Motor neuron (in vitro differentiated cells): Measurements from ENCODE around the gene ARMH4. TPM values are rescaled to one million over a fixed set of nuclear protein-coding genes. Genes with fewer than 3 reads are reported as not detected.

Source experiments
- ATAC-seq, 8 experiments: fragments of 200-7000 bp; cut with Tn5 transposase; replicated peaks in 6 of 8; 2 replicates each; pipeline ENCODE4 v1.8.0; 2021; ENCODE audit warnings: mild to moderate bottlenecking in 8 of 8, moderate library complexity in 8 of 8
- H3K27ac ChIP-seq, 2 donors: fragments of 250-450 bp; sonication (Bioruptor Pico); 2 replicates each; pipeline ENCODE4 v1.9.0; 2021; ENCODE audit warnings: antibody characterized with exemption in 2 of 2, mild to moderate bottlenecking in 2 of 2, moderate library complexity in 1 of 2
- H3K4me1 ChIP-seq, 2 donors: fragments of 250-450 bp; sonication (Bioruptor Pico); replicated peaks in 1 of 2; 2 replicates each; pipeline ENCODE4 v1.6.1; 2021; ENCODE audit warnings: antibody characterized with exemption in 2 of 2, mild to moderate bottlenecking in 2 of 2, moderate library complexity in 1 of 2
- H3K4me3 ChIP-seq, 5 donors: fragments of 250-450 bp; sonication (Bioruptor Pico); 2 replicates each; pipeline ENCODE4 v1.9.0; 2021; ENCODE audit warnings: antibody characterized with exemption in 5 of 5, mild to moderate bottlenecking in 5 of 5, moderate library complexity in 4 of 5
- WGBS, 10 experiments: fragments of 450-650 bp; shearing (Covaris generic); methylation state at CpG; one replicate each; pipeline ENCODE4 v1.0.0; 2022; 5-methylcytosine and 5-hydroxymethylcytosine counted together
- in situ Hi-C, 9 experiments: fragments of 400-800 bp; cut with MboI; loops; one replicate each; pipeline ENCODE4 v1.15.0; 2021; ENCODE audit warnings: low sequenced_read_pairs in 9 of 9, low pct_unique_long_range_greater_than_20kb in 2 of 9; ENCODE audit not compliant: unreplicated experiment in 9 of 9
- total RNA-seq, 8 experiments: library from RNA; unstranded; fragments of 300-600 nt; gene quantifications; 2 replicates each; pipeline versions ENCODE4 v1.2.3 to v1.2.4, GENCODE V29; 2022

ARMH4 gene
- total RNA-seq, 8 experiments from 2014 or later = 0.45 to 24.0 (median 15.3) TPM

DNA sequence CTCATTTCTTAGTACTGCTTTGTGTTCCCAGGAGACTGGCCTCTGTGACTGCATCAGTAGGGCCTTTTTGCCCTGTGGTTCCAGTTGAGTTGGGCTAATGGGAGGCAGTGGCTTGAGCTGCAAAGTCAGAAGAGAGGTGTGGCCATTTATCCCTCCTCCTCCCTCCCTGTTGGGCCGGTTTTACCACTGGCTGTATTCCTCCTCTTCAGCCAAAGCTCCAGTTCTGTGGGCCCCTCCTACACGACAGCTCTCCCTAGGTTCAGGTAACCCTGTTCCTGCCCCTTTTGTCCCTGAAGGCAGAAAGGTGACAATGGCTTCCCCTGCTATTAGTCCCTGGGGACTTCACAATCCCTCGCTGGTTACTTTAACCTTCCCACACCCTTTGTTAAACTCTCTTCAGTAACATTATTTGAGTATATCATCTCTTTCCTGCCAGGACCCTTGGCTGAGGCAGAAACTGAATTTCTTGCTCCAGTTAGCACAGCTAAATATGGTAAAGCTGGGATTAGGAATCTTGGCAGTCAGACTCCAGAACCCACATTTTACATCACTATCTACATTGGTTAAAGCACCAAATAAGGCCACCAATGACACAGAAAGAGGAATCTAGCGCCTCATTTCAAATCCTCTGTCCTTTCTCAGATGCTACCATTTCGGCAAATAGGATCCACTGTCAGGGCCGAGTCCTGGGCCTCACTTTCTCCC is 164.3 kb downstream of the ARMH4 start:
- peak in 1 of 8 experiments; percentile 36 for ATAC-seq
- no peak overlapping the region for H3K27ac ChIP-seq
- in situ Hi-C loops = no loop called here

DNA sequence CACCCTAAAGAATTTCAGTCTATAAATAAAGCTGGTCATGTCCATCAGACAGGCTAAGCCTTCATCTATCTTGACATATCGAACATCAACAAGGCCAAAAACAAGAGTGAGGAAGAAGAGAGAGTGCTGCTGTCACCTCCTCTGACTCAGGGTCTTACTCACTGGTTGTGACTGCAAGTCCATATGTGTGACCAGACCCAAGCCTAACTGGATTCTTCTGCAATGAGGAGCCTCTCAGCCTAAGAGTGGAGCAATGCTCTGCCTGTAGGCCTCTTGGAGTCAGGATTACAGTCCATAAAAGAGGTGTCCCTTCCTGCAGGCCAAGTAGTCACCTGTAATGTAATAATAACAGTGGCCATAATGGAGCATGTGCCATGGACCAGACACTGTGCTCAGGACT is 165.0 kb downstream of the ARMH4 start:
- in situ Hi-C loops = no loop called here
- WGBS, 10 experiments = 40 to 88% (median 83%) methylated on average over 1 of the region's 1 CpG; no CpG with 5 or more reads in 7 of the 10 experiments
- Histone ChIP-seq H3K27ac (no peak overlapping the region), H3K4me1 (no peaks in the 10 kb centered on the region), H3K4me3 (no peak overlapping the region)
- no peak for ATAC-seq

More for the DNA sequence above, 164.3 kb downstream of the ARMH4 start:
- H3K4me1 ChIP-seq = no peaks in the 10 kb centered on the region
- WGBS, 10 experiments = 17 to 93% (median 78%) methylated on average over 1 to 5 of the region's 6 CpGs; no CpG with 5 or more reads in 3 of the 10 experiments
- H3K4me3 ChIP-seq = no peak overlapping the region

DNA sequence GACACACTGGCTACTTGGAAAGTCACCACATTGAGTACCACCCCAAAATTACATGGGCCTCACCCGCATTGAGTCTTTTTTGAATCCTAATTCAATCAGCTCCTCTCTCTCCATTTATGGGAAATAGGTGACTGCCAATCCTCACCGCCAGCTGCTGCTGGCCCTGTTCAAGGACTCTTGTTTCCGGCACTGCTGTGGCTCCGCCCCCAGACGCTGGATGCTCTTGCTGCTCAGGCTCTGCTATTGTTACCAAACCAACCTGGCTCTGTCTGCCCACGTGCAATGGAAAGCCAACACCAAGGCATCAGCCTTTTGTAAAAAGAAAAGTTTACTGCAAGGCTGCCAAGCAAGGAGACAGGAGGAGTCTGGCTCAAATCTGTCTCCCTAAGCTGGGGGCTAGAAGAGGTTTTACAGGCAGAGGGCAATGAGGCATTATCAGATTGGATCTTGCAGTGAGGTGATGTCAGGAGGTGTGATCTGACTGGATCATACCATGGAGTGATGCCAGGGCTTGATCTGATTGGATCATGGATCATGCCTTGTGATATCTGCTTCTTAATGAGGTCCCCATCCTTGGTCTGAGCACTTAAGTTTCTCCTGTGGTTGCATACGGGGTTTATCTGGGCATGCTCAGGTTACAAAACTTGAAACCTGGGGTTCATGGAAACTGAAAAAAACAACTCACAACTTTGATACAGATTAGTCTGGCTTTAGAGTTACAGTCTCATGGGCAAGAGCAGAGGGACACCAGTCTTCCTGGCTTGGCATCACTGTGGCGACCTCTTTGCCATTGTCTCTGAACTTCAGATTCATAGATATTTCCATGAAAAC is 169.0 kb downstream of the ARMH4 start:
- no peaks in the 10 kb centered on the region for H3K4me1 ChIP-seq
- 0 to 93% (median 64%) methylated on average over 1 to 7 of the region's 8 CpGs for WGBS, 10 experiments
- ATAC-seq = peak in 4 of 8 experiments; percentile 67 to 84 (median 70)
- no peak overlapping the region for H3K4me3 ChIP-seq
- H3K27ac ChIP-seq = no peak overlapping the region
- in situ Hi-C loops = no loop called here

DNA sequence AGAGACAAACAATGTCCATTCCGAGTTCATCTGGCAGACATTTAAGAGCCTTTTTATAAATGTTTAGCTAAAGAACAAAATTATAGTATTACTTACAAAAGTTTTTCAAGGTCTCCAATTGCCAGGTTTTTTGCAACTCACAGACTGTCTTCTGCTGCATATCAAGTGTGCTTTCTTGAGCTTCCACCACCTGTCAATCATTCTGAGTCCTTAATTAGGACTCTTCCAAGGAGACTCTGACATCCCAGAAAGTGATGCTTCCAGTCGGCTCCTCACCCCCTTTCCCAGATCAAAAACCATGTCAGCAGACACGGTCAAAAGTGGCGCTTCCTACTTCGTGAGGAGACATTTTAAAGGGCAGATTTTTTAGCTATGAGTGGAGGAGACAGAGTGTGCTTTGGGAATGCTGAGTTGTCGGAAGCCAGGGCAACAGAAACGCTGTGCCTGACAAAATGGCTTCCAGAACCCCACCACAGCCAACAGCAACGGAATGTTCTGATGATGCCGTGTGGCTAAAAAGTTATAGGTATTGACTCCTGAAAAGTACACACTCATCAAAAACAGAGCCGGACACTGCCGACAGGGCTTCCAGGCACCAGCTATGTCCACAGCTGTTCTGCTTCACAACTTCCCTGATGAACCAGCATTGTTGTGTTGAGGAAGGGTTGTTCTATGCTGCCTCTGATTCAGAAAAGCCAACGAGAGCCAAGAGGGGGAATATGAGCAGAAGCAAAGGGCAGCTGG is 170.0 kb downstream of the ARMH4 start:
- in situ Hi-C loops = no loop called here
- Histone ChIP-seq H3K4me1 (no peaks in the 10 kb centered on the region), H3K27ac (no peak overlapping the region), H3K4me3 (no peak overlapping the region)
- ATAC-seq = no peak
- WGBS, 10 experiments = 29 to 100% (median 88%) methylated on average over 1 to 11 of the region's 12 CpGs

DNA sequence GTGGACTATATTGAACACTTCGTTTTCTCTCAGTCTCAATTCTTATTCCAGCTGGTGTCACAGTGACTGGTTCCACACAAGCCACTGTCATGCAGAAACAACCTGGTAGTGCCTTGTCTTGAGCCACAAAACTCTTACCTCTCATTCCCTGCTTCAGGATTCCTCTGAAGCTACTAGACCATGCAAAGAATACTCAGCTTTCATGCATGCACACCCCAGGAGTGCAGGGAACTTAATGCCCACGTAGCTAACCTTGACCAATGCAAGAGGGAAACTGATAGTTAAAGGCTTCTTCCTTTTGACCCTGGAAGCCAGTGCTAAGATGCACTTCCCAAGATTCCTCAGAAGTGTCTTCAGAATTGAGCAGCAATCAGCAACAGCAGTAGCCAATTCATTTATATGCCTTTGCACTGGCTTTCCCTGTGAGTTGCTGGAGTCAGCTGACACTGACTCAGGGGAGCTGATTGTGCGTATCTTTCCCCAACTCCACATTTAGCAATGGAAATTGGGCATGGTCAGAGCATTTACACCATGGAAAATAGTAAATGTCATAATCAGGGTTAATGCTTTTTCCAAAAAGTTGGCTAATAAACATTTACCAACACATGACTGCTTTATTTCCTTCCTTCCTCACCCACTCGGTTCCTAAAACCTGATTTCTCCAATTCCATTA is 172.5 kb downstream of the ARMH4 start:
- Histone ChIP-seq H3K4me3 (no peak overlapping the region), H3K4me1 (no peaks in the 10 kb centered on the region), H3K27ac (no peak overlapping the region)
- in situ Hi-C loops = no loop called here
- peak in 5 of 8 experiments; percentile 28 to 57 (median 39) for ATAC-seq
- 0 to 85% (median 40%) methylated on average over 1 to 3 of the region's 4 CpGs; no CpG with 5 or more reads in 3 of the 10 experiments for WGBS, 10 experiments

DNA sequence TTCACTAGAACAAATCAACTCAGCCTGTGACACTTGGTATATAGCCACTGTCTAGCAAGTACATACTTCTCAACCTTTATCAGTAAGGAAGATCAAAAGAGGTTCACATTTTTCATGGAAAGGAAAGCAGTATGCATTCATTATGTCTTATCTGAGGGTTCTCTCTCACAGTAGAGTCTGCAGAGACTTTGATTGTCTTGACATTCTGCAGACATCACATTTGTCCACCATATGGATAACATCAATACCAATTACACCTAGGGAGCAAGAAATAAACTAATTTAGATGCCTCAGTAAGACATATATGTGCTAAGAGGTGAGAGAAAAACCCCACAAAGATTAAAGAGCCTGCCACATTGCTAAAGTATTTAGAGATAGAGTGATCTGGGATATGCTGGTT is 175.3 kb downstream of the ARMH4 start:
- no peak for ATAC-seq
- in situ Hi-C loops = no loop called here
- no peak overlapping the region for H3K27ac ChIP-seq
- H3K4me1 ChIP-seq = no peaks in the 10 kb centered on the region
- no peak overlapping the region for H3K4me3 ChIP-seq

DNA sequence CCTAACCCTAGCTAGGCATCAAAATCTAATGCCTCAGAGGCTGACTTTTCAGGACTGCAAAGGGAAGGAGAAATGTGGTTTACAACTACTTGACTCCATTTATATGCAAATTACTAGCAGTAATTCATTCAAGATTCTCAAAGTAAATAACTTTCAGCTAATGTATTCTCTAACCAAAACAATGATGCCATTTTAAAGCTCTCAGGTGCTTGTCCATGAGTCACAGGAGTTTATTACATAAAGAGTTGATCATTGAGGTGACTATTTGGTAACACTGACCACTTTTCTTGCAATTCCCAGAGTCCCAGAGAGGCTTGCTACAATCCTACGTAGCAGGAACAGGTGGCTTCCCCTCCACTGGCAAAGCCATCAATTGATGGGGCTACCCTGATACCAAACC is 177.1 kb downstream of the ARMH4 start:
- WGBS, 10 experiments = 0 to 100% methylated on average over 1 of the region's 1 CpG; no CpG with 5 or more reads in 8 of the 10 experiments

DNA sequence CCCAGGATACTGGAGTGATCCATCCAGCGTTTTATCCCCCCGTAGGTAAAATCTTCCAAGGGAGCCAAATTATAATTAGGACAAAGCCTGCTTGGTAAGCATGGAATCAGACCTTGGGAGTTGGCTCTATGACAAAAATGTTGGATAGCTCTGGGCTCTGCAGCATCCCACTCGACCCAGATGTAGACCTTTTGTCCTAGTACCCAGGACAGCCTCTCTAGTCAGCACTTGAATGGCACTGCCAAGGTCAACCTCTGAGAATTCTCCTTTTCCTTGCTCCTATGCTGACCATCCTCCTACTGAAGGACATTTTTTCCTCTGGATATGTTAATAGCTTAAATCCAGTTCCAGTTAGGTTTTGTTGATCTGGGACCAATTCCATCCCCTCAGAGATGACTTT is 181.4 kb downstream of the ARMH4 start:
- H3K27ac ChIP-seq = no peak overlapping the region
- H3K4me3 ChIP-seq = no peak overlapping the region
- ATAC-seq = no peak
- in situ Hi-C loops = no loop called here
- no peaks in the 10 kb centered on the region for H3K4me1 ChIP-seq
- WGBS, 10 experiments = 20 to 92% (median 63%) methylated on average over 1 to 3 of the region's 3 CpGs; no CpG with 5 or more reads in 3 of the 10 experiments

More for the DNA sequence above, 177.1 kb downstream of the ARMH4 start:
- Histone ChIP-seq H3K4me1 (no peaks in the 10 kb centered on the region), H3K27ac (no peak overlapping the region), H3K4me3 (no peak overlapping the region)
- no peak for ATAC-seq
- in situ Hi-C loops = no loop called here

DNA sequence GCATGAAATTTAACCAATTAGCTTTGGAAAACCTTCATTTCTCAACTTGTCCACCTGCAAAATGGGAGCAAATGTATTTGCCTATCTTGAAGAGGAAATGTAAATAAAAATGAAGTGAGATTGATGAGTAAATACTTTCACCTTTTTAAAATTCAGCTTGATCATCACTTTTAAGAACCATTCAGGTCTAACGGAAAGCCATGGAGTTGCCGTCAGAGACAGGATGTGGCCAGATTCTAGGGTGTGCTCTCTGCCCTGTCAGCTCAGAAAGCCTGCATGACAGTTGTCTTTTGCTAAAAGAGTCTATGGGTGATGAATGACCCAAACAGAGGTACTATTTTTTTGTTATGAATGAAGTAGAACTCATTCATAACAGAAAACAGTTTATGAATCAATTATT is 181.8 kb downstream of the ARMH4 start:
- no peak for ATAC-seq
- Histone ChIP-seq H3K4me3 (no peak overlapping the region), H3K27ac (no peak overlapping the region), H3K4me1 (no peaks in the 10 kb centered on the region)
- WGBS, 10 experiments = 0 to 100% (median 58%) methylated on average over 1 to 2 of the region's 2 CpGs; no CpG with 5 or more reads in 4 of the 10 experiments
- in situ Hi-C loops = no loop called here

DNA sequence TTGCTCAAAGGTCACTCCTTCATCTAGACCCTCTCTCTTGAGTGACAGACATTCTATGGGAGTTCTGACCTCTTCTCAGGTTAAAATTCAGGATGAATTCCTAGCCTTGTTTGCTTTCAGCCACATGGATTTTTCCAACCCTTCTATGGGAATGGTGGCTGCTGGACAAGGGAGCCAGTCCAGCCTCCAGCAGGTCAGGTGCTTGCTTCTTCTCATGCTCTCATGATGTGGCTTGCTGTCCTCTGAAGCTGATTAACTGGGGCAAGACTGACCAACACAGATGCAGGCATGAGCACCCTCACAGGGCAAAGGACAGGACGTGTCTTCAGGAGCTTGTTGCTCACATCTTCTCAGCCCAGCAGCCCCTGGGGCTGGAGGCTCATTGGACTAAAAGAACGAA is 188.9 kb downstream of the ARMH4 start:
- 0 to 100% (median 50%) methylated on average over 1 to 2 of the region's 2 CpGs; no CpG with 5 or more reads in 2 of the 10 experiments for WGBS, 10 experiments
- no peak overlapping the region for H3K4me3 ChIP-seq
- peak in 1 of 8 experiments; percentile 7 for ATAC-seq
- peaks cover 8 to 32% of the 10 kb centered on the region in 2 donors for H3K4me1 ChIP-seq
- in situ Hi-C loops = no loop called here
- H3K27ac ChIP-seq = peak overlapping the region in 1 of 2 donors; percentile 31

DNA sequence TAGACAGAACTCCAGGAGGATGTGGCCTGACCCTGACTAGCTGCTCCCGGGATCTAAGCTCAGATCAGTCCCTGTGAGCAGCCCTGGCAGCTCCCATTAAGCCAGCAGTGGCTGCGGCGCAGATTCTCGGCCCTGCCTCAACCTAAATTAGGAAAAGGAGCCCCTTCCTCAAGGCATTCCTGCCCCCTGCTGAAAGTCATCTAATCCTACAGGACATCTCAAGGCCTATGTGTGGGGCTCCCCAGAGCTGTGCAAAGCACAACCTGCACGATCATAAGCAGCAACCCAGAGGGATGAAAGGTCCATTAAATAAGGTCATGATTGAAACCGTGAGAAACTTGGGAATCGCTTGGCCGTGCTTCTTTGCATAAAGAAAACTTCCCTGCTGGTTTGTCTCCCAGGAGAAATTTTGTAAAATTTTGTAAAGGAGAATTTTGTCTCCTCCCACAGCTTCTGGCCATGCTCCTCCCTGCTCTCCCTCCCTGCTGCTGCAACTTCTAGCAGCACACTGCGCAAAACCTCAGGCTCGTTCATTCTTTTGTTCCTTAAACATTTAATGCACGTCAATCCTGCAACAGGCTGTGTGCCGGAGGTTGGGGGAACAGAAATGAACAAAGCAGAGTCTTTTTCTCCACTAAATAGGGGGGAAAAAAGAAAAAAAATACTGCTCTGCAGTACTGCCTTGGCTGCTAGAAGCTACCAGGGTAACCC is 189.5 kb downstream of the ARMH4 start:
- in situ Hi-C loops = no loop called here
- 0 to 60% (median 10%) methylated on average over 1 to 7 of the region's 12 CpGs; no CpG with 5 or more reads in 1 of the 10 experiments for WGBS, 10 experiments
- no peak overlapping the region for H3K4me3 ChIP-seq
- H3K27ac ChIP-seq = peak overlapping the region in 1 of 2 donors; percentile 31
- ATAC-seq = peak in 7 of 8 experiments; percentile 22 to 92 (median 89)
- peaks cover 8 to 32% of the 10 kb centered on the region in 2 donors for H3K4me1 ChIP-seq

DNA sequence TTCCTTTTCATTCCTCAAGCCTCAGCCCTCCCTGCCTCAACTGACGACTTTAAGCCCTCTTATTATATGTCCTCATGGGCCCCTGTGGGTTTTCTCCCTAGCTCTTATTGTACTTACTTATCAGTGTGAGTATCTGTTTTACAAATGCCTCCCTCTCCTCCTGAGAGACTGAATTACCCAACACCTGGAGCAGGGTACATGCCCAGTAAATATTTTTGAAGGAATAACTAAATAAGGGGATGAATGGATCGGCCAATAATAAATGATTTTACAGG is 190.3 kb downstream of the ARMH4 start:
- no peak overlapping the region for H3K27ac ChIP-seq
- peaks cover 8 to 32% of the 10 kb centered on the region in 2 donors for H3K4me1 ChIP-seq
- H3K4me3 ChIP-seq = no peak overlapping the region
- no peak for ATAC-seq
- in situ Hi-C loops = no loop called here
- 0 to 100% (median 25%) methylated on average over 1 to 2 of the region's 2 CpGs; no CpG with 5 or more reads in 3 of the 10 experiments for WGBS, 10 experiments
